GM15510 (cell line): ENCODE results near the gene SBK3.

Experiments
- POLR2A ChIP-seq: IDR thresholded peaks from 3 replicates; pipeline ENCODE4 v1.6.1; 2011; ENCODE audit warnings: borderline replicate concordance; ENCODE audit not compliant: insufficient read length; ENCODE audit errors: extremely low read depth

Gene SBK3

GRCh38 chr19:55545443-55545842, at the start of gene SBK3:
Gene SBK3 (minus strand): TSS chr19:55545543. CDS start chr19:55545543, 0 bp downstream.
- TF ChIP-seq POLR2A: no peak

GRCh38 chr19:55593096-55593772, 47.9 kb upstream of the SBK3 start:
- TF ChIP-seq POLR2A: no peak

- TF ChIP-seq POLR2A: no peak
These were observed 47.2 kb upstream of the SBK3 start for GRCh38 chr19:55592391-55593090.

GRCh38 chr19:55591555-55591954, 46.2 kb upstream of the SBK3 start:
- TF ChIP-seq POLR2A: no peak

- no peak for TF ChIP-seq POLR2A
These were observed 45.3 kb upstream of the SBK3 start for GRCh38 chr19:55590617-55591016.

GRCh38 chr19:55590109-55590508, 44.8 kb upstream of the SBK3 start:
- no peak for TF ChIP-seq POLR2A

- TF ChIP-seq POLR2A: no peak
These were observed 43.4 kb upstream of the SBK3 start for GRCh38 chr19:55588738-55589137.

GRCh38 chr19:55586976-55587668, 41.8 kb upstream of the SBK3 start:
- TF ChIP-seq POLR2A: no peak

GRCh38 chr19:55585658-55586339, 40.5 kb upstream of the SBK3 start:
- no peak for TF ChIP-seq POLR2A

GRCh38 chr19:55584871-55585270, 39.5 kb upstream of the SBK3 start:
- TF ChIP-seq POLR2A: no peak

GRCh38 chr19:55581823-55582223, 36.5 kb upstream of the SBK3 start:
- no peak for TF ChIP-seq POLR2A

GRCh38 chr19:55581145-55581822, 35.9 kb upstream of the SBK3 start:
- no peak for TF ChIP-seq POLR2A

- peak; percentile 48 for TF ChIP-seq POLR2A
These were observed 35.3 kb upstream of the SBK3 start, which contains the start of gene ZNF579 for GRCh38 chr19:55580628-55581144. Gene ZNF579 (minus strand): TSS chr19:55580848. CDS start chr19:55579639, 1,209 bp downstream.
